Endodermal cell (in vitro differentiated cells): ENCODE measurements around the gene COL1A1. TPM values are rescaled to one million over a fixed set of nuclear protein-coding genes. Genes with fewer than 3 reads are reported as not detected.
A peak's percentile ranks its signal among the peaks of the same experiment; 100 is the strongest.

Experiments
- DNase-seq: peaks from one replicate; pipeline ENCODE4 v3.0.0-alpha.2; 2017
- H3K27ac ChIP-seq: 2 replicates; pipeline ENCODE4 v1.5.1; 2013; ENCODE audit warnings: mild to moderate bottlenecking, low read depth, low read length, moderate library complexity
- H3K27me3 ChIP-seq: 2 replicates; pipeline ENCODE4 v1.6.1; 2013; ENCODE audit warnings: mild to moderate bottlenecking, low read length, moderate library complexity; ENCODE audit not compliant: insufficient read depth, control insufficient read depth, poor library complexity, severe bottlenecking
- H3K36me3 ChIP-seq: 2 replicates; pipeline ENCODE4 v1.7.0; 2013; ENCODE audit warnings: mild to moderate bottlenecking, low read length, moderate library complexity; ENCODE audit not compliant: control insufficient read depth, insufficient read depth
- H3K4me1 ChIP-seq: one replicate; pipeline ENCODE4 v1.7.0; 2013; ENCODE audit warnings: low read length; ENCODE audit not compliant: control insufficient read depth, insufficient read depth
- H3K4me3 ChIP-seq: 2 replicates; pipeline ENCODE4 v1.5.1; 2013; ENCODE audit warnings: mild to moderate bottlenecking, low read length, moderate library complexity
- H3K9ac ChIP-seq: 2 replicates; pipeline ENCODE4 v1.6.1; 2013; ENCODE audit warnings: mild to moderate bottlenecking, low read length, moderate library complexity; ENCODE audit not compliant: poor library complexity, severe bottlenecking; ENCODE audit errors: extremely low read depth
- H3K9me3 ChIP-seq: 2 replicates; pipeline ENCODE4 v1.6.1; 2013; ENCODE audit warnings: mild to moderate bottlenecking, low read length, moderate library complexity; ENCODE audit not compliant: control insufficient read depth
- H3K27ac Mint-ChIP-seq: 2 replicates; pipeline ENCODE4 v1.8.0; 2020; ENCODE audit warnings: mixed read lengths
- H3K27me3 Mint-ChIP-seq: 2 replicates; pipeline ENCODE4 v1.8.0; 2021; ENCODE audit warnings: mild to moderate bottlenecking, mixed read lengths; ENCODE audit not compliant: insufficient read depth
- H3K36me3 Mint-ChIP-seq: 2 replicates; pipeline ENCODE4 v1.8.0; 2020; ENCODE audit warnings: low read depth, mixed read lengths
- H3K4me1 Mint-ChIP-seq: 2 replicates; pipeline ENCODE4 v1.8.0; 2020; ENCODE audit warnings: mixed read lengths
- H3K4me3 Mint-ChIP-seq: 2 replicates; pipeline ENCODE4 v1.8.0; 2020; ENCODE audit warnings: mild to moderate bottlenecking, moderate library complexity, mixed read lengths
- H3K9me3 Mint-ChIP-seq: 2 replicates; pipeline ENCODE4 v1.8.0; 2020; ENCODE audit warnings: mild to moderate bottlenecking, mixed read lengths
- WGBS, 2 experiments: methylation state at CpG; one replicate each; pipeline versions ENCODE4 v1.1.5 to v1.1.7; 2013; ENCODE audit warnings: missing lambda C conversion rate in 2 of 2, mixed read lengths in 1 of 2; ENCODE audit not compliant: insufficient coverage in 1 of 2, insufficient read length in 1 of 2; 5-methylcytosine and 5-hydroxymethylcytosine counted together
- total RNA-seq, 2 donors: library from RNA; stranded (reverse); fragmentation: NEBNext Ultra II Directional in 1 of 2; extraction: Animal tissue kit (Norgen Biotek cat#: 25700) in 1 of 2; gene quantifications; 2 replicates in 1 of 2; 3 replicates in 1 of 2; pipeline ENCODE4 v1.2.1, GENCODE V29; 2021
- TF ChIP-seq, protein P1 (sequence below): fragments of 200-600 bp; sonication (generic); conservative IDR thresholded peaks from 2 replicates; pipeline ENCODE4 v1.5.0; 2021; ENCODE audit warnings: antibody characterized with exemption, mild to moderate bottlenecking

The COL1A1 gene
- total RNA-seq, 2 donors from 2014 or later, result 62.2 to 85.6 TPM

DNA sequence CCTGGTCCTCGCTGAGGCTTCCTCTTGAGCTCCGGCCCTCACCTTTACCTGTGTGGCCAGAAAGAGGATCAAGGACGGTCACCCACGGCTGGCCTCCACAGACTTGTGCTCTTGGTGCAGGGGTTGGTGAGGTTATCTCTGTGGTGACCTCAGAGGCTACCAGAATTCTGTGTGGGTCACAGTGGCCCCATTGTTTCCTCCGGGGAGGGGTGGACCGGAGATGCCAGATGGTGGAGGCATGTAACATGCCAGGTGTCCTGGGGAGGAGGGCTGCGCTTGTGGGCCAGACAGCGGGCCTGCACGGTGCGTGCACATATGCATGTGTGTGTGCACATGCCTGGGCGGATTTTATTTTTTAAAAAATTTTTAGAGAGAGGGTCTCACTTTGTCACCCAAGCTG is 29.3 kb downstream of the COL1A1 start:
- Histone ChIP-seq H3K27me3 (no peaks in the 10 kb centered on the region), H3K9ac (no peak overlapping the region), H3K4me3 (no peak overlapping the region), H3K9me3 (no peaks in the 10 kb centered on the region), H3K36me3 (no peaks in the 10 kb centered on the region), H3K27ac (no peak overlapping the region), H3K4me1 (no peaks in the 10 kb centered on the region)
- DNase-seq, result no peak
- Mint-ChIP-seq H3K27me3 (peaks cover 3% of the 10 kb centered on the region), H3K4me3 (no peak overlapping the region), H3K4me1 (no peaks in the 10 kb centered on the region), H3K36me3 (no peaks in the 10 kb centered on the region), H3K27ac (peak overlapping the region; percentile 68), H3K9me3 (no peaks in the 10 kb centered on the region)
- TF ChIP-seq, protein P1, sequence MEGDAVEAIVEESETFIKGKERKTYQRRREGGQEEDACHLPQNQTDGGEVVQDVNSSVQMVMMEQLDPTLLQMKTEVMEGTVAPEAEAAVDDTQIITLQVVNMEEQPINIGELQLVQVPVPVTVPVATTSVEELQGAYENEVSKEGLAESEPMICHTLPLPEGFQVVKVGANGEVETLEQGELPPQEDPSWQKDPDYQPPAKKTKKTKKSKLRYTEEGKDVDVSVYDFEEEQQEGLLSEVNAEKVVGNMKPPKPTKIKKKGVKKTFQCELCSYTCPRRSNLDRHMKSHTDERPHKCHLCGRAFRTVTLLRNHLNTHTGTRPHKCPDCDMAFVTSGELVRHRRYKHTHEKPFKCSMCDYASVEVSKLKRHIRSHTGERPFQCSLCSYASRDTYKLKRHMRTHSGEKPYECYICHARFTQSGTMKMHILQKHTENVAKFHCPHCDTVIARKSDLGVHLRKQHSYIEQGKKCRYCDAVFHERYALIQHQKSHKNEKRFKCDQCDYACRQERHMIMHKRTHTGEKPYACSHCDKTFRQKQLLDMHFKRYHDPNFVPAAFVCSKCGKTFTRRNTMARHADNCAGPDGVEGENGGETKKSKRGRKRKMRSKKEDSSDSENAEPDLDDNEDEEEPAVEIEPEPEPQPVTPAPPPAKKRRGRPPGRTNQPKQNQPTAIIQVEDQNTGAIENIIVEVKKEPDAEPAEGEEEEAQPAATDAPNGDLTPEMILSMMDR, result no peak
- 91 to 100% methylated on average over 1 to 11 of the region's 11 CpGs for WGBS, 2 experiments

DNA sequence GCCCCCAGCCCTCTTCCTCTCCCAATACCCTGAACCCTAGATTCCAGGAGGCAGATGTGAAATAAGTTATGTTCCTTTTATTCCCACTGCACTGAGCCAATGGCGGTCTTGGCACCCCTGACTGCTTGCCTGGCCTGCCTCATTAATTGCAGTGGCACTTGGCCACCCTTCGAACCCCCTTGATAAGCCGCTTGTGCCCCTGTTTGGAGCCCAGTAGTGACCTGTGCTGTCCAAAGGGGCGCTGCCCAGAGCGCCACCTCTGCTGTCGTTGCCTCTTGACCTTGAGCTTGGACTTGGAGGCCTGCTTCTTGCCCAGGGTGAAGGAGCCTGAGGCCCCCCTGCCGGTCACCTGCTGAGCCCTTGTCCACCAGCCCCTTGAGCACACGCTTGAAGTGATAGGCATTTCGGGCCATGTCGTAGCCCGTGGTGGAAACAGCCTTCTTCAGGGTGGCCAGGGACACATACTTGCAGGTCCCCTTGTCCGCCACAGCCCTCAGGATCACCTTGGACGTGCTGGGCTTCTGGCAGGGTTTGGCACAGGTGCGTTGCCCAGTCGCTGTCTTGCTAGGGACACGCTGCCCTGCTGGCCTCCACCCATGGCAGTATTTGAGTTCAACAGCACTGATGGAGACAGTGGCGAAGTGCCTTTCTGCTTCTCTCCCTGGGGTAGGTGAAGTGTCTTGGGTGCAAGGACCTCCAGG is 29.9 kb downstream of the COL1A1 start:
- Histone ChIP-seq H3K9ac (no peak overlapping the region), H3K9me3 (no peaks in the 10 kb centered on the region), H3K36me3 (no peaks in the 10 kb centered on the region), H3K4me3 (no peak overlapping the region), H3K27me3 (no peaks in the 10 kb centered on the region), H3K27ac (no peak overlapping the region), H3K4me1 (no peaks in the 10 kb centered on the region)
- Mint-ChIP-seq H3K36me3 (no peaks in the 10 kb centered on the region), H3K4me1 (no peaks in the 10 kb centered on the region), H3K9me3 (no peaks in the 10 kb centered on the region), H3K27ac (no peak overlapping the region), H3K27me3 (peaks cover 3% of the 10 kb centered on the region), H3K4me3 (no peak overlapping the region)
- TF ChIP-seq, protein P1, result no peak
- WGBS, 2 experiments, result 88 to 92% methylated on average over 10 to 17 of the region's 17 CpGs
- DNase-seq, result no peak

DNA sequence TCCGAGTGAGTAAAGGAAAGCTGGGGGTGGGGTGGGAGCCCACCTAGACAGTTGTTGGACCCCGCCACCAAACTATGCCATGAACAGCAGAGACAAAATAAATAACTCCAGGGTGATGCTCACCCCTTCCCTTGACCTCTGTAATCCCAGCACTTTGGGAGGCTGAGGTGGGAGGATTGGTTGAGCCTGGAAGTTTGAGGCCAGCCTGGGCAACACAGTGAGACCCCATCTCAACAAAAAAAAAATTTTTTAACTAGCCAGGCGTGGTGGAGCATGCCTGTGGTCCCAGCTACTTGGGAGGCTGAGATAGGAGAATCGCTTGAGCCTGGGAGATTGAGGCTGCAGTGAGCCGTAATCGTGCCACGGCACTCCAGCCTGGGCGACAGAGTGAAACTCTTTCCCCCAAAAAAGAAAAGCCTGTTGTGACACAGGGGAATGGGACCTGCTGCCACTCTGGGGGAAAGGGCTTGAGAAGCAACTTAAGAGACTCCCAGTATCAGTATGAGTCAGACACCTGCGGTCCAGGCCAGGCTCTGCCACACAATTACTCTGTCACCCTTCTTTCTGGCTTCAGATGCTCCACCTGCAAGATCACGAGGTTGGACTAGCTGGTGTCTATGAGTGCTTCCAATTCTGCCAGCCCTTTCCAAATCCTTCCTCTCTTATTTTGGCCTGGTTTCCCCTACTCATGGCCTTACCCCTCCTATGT is 30.6 kb downstream of the COL1A1 start:
- no peak overlapping the region for H3K27ac Mint-ChIP-seq
- H3K36me3 Mint-ChIP-seq, result no peaks in the 10 kb centered on the region
- H3K9me3 Mint-ChIP-seq, result no peaks in the 10 kb centered on the region
- H3K4me1 ChIP-seq, result no peaks in the 10 kb centered on the region
- no peaks in the 10 kb centered on the region for H3K27me3 ChIP-seq
- no peaks in the 10 kb centered on the region for H3K9me3 ChIP-seq
- DNase-seq, result no peak
- TF ChIP-seq, protein P1, result no peak
- whole genome bisulfite sequencing, 2 experiments, result 93 to 95% methylated on average over 7 to 8 of the region's 10 CpGs
- H3K27ac ChIP-seq, result no peak overlapping the region
- H3K36me3 ChIP-seq, result no peaks in the 10 kb centered on the region
- H3K27me3 Mint-ChIP-seq, result peaks cover 3% of the 10 kb centered on the region
- no peak overlapping the region for H3K4me3 ChIP-seq
- H3K4me3 Mint-ChIP-seq, result no peak overlapping the region
- no peak overlapping the region for H3K9ac ChIP-seq
- no peaks in the 10 kb centered on the region for H3K4me1 Mint-ChIP-seq
